GM19240 (cell line): ENCODE data around the gene CFB.
A peak's percentile ranks its signal among the peaks of the same experiment; 100 is the strongest.

ENCODE experiments used
- DNase-seq: peaks from one replicate; pipeline ENCODE4 v3.0.0; 2011; ENCODE audit warnings: low spot score; ENCODE audit not compliant: insufficient read length

The CFB gene

DNA sequence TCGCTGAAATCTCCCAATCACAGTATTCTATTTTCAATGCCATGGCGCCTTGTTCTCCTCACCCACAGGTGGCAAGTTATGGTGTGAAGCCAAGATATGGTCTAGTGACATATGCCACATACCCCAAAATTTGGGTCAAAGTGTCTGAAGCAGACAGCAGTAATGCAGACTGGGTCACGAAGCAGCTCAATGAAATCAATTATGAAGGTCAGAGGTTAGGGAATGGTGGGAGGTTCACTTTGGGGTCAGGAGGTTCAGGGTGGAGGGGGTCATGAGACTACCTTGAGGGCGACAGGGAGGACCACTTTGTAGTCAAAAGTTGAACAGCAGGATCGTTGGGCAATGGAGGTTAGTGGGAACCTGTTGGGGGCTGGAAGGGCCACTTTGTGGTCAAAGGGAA, 2.4 kb downstream of the CFB start:
- no peak for DNase-seq

DNA sequence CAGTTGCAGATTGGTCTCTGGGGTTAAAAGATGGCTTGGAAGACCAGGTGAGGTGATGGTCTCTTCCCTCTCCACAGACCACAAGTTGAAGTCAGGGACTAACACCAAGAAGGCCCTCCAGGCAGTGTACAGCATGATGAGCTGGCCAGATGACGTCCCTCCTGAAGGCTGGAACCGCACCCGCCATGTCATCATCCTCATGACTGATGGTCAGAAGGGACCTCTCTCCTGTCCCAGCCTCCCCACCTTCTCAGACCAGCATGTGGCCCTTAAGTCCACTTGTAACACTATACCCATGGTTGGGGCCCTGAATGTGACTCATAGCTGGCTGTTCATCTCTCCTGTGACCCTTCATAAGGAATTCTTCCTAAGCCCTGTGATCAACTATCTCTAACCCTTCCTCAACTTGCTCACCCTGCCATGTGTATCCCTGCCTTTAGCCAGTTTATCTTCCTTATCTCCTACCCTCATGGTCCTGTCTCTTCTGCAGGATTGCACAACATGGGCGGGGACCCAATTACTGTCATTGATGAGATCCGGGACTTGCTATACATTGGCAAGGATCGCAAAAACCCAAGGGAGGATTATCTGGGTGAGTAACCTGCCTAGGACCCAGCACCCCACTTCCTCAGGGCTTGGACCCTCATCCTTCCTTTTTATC, 3.0 kb downstream of the CFB start:
- DNase-seq = no peak

DNA sequence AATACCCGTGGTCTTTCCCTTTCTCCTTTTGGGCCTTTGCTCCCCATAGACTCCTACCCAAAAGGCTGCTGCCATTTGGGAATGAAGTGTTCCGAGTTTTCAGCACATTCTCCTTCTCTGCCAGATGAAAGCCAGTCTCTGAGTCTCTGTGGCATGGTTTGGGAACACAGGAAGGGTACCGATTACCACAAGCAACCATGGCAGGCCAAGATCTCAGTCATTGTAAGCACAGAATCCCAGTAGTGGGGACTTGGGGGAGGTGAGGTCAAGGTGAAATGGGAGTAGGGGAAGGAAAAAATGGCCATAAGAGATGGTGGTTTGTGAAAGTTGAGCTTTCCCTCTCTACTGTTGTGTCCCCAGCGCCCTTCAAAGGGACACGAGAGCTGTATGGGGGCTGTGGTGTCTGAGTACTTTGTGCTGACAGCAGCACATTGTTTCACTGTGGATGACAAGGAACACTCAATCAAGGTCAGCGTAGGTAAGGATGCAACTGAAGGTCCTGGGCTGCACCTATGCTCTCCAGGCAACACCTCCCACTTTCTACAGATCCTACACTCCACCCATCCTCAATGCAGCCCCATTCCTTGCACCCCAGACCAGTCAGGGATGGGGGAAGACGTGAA, 4.1 kb downstream of the CFB start:
- DNase-seq = no peak

DNA sequence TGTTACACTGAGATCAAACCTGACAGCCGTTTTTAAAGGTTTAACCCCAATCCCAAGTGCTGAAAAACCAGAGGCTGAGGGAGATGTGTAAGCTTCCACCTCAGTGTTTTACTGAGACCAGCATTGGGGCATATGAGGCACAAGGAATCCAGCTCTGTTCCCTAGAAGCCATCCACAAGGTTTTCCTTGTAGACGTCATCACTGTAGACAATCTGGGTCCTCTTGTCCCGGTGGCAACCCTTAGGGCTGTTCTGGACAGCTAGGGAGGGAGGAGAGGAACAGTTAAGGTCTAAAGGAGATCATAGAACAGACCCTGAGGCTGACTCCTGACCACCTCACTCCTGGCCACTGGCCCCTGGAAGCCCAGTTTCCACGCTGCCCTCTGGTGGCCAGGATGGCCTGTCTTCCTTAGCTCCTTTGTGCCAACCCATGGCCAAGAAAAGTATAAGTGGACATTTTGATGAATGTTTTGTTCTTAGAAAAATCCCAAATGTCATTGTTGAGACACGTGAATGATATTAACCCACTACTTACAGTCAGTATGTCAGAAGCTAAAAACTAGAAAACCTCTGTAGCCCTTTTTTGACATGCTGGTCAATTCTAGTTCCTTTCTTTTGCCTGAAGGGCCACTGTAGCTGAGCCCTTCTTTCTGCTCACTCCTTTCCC, 6.4 kb downstream of the CFB start:
- no peak for DNase-seq

DNA sequence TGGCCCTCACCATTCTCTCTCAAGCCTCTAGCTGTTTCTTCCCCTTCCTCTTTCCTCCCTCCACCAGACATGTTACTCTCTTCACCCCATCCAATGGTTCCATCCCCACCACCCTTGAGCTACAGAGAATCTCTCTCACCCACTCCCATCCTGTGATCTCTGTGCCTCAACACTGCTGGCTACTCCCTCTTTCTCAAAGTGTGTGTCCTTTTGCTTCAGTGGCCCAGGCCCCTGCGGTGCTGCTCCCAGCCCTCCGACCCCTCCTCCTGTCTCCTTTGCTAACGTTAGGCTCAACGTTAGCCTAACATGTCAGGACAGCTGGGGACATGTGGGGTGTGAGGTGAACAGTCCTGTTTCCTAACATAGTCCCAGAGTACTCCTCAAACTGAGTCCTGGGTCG, 7.0 kb downstream of the CFB start:
- no peak for DNase-seq

DNA sequence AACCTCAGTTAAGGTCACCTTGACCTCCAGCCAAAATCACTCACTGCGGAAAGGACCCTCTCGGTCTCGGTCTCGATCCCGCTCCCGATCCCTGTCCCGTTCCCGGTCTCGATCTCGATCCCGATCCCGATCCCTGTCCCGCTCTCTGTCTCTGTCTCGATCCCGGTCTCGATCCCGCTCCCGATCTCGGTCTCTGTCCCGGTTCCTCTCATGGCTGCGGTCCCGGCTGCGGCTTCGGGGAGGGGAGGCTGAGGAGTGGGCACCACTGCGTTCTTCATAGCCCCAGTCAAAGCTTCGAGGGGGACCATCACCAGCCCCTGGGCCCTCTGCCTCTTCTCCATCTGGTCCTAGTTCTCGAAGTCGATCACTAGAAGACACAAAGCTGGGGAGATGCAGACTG, 8.6 kb downstream of the CFB start:
- no peak for DNase-seq

DNA sequence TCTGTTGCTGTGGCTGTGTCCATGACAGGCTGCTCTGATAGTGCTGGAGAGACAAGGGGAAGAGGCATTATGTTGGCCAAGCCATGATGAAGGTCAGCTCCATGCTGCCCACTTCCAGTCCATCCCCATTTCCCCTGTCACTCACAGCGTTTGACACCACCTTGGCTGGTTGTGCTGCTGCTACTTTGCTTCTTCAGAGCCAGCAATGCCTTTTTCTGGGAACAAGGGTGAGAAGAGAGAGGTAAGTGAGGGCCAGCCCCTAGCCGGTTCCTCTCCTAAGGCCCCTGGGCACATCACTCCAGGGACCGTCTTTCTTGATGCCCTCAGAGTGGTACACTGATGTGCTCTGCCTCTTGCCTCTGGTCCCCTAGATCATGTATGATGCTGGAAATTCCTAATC, 10.9 kb downstream of the CFB start:
- DNase-seq = no peak

DNA sequence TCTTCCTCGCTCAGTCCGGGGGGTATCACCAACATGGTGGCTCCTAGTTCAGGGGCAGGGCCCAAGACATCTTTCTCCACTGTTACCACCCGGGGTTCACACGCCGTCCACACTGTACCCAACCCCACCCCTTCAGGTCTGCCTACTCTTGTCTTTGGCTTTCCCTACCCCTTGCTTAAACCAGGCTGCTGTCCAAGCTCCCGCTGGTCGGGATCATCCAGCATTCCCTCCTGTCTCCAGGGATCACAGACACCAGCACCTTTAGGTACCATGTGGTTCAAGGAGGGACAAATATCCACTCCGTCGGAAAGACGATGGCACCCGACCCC, 12.5 kb downstream of the CFB start:
- no peak for DNase-seq

DNA sequence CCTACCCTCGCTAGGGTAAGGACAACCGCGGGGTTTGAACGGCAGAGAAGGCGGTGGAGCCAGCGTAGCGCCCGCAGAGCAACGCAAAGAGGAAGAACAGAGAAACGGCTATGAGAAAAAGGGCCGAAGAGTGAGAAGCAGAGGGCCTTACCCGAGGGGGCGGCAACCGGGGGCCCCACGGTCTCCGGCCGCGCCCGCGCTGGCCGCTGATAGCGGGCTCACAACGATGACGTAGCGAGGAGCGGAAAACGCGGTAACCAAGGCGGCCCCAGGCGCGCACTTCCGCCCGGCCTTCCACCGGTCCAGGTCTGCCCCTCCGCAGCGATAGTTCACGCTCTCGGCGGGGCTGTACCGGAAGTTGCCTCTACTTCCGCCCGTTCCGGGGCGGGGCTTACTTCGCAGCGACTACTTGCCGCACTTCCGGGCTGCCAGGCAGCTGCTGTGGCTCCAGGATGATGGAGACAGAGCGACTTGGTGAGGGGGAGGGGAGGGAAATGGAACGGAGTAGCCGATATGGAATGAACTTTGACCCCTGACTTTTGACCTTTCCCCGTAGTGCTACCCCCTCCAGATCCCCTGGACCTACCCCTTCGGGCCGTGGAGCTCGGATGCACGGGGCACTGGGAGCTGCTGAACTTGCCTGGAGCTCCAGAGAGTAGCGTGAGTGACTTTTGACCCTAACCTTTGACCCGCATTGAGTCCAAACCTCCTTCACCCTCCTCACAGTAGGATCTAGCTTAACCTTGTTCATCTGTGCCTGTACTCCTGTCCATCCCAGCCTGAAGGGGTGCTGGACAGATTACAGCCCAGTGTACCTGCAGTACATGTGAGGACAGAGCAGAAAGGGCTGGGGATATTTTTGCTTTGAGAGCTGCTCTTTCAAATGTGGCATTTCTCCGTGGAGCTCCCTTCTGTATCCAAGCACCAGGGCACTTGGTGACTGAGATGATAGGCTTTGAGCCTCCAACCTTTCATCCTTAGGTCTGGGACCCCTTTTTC, 13.1 kb downstream of the CFB start, which contains the start of the genes NELFE and SKIC2:
TSS of gene NELFE (minus strand) at position 231 of the 999 bp plus-strand sequence. CDS start 525 bp downstream, outside the sequence.
TSS of gene SKIC2 (plus strand) at position 435 of the 999 bp plus-strand sequence. CDS start at position 453, 18 bp downstream.
- DNase-seq = peak; percentile 100

DNA sequence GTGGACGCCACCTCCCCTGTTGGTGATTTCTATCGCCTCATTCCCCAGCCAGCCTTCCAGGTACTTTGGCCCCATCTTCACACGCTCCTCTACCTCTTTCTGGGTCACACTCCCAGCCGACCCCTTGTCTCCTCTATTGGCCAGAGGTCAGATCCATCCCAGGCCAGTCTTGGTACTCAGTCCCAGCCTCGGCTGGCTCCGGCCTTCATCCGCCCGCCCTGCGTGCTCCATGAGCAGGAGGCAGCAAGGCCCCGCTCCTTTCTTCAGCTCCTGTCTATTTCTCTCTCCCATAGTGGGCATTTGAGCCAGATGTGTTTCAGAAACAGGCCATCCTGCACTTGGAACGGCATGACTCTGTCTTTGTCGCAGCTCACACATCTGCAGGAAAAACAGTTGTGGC, 15.7 kb downstream of the CFB start:
- no peak for DNase-seq

DNA sequence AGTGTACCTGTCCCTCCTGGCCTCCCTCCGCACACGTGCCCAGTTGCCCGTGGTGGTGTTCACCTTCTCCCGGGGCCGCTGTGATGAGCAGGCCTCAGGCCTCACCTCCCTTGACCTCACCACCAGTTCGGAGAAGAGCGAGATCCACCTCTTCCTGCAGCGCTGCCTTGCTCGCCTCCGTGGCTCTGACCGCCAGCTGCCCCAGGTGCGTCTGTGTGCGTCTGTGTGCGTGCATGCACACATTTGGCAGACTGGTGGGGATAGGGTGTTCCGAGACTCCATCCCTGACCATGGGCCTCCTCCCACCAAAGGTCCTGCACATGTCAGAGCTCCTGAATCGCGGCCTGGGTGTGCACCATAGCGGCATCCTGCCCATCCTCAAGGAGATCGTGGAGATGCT, 18.0 kb downstream of the CFB start:
- no peak for DNase-seq

DNA sequence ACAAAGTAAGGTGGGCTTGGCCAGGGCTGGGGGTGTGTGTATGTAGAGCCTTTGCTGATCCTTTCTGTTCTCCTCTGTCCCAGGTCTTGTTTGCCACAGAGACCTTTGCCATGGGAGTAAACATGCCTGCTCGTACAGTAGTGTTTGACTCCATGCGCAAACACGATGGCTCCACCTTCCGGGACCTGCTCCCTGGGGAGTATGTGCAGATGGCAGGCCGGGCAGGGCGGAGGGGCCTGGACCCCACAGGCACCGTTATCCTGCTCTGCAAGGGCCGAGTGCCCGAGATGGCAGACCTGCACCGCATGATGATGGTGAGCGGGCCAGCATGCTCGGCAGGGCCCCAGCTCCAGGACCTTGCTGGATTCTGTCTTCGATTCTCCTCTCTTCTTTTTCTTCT, 19.8 kb downstream of the CFB start:
- DNase-seq = no peak

DNA sequence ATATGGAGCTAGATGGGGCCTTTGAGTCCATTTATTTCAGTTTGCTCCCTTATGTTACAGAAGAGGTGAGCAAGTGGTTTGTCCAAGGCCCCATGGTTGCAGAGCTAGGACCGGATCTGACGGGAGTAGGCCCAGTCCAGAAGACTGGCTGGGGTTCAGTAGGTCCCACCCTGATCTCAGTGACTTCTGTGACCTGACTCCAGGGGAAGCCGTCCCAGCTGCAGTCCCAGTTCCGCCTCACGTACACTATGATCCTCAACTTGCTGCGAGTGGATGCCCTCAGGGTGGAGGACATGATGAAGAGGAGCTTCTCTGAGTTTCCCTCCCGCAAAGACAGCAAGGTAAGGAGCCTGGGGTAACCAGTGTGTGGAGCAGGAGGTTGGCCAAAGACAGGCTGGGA, 20.6 kb downstream of the CFB start:
- no peak for DNase-seq

DNA sequence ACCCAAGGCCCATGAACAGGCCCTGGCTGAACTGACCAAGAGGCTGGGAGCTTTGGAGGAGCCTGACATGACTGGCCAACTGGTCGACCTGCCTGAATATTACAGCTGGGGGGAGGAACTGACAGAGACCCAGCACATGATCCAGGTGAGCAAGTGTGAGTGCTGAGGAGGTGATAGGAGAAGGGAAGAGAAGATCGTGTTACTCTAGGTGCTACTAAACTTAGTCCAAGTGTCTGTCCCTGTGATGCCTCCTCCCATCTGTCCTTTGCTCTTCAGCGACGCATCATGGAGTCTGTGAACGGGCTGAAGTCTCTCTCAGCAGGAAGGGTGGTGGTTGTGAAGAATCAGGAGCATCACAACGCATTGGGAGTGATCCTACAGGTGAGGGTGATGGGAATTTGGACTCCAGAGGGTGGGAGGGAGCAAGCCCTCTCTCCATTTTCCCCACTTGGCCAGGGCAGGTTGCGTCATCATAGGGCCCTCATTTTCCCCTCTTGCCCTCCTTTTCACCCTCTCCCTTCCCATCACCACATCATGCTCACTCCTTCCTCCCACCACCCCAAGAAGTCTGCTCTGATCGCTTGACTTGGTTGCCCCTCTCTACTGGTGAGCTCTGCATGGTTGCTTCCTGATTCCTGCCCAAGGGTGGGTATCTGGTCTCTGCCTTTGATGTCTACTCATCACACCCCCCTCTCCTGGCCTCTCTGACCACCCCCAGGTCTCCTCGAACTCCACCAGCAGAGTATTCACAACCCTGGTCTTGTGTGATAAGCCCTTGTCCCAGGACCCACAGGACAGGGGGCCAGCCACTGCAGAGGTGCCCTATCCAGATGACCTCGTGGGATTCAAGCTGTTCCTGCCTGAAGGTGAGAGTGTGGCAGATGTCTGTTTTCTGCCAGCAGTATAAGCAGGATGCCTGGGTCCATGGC, 21.4 kb downstream of the CFB start:
- no peak for DNase-seq

DNA sequence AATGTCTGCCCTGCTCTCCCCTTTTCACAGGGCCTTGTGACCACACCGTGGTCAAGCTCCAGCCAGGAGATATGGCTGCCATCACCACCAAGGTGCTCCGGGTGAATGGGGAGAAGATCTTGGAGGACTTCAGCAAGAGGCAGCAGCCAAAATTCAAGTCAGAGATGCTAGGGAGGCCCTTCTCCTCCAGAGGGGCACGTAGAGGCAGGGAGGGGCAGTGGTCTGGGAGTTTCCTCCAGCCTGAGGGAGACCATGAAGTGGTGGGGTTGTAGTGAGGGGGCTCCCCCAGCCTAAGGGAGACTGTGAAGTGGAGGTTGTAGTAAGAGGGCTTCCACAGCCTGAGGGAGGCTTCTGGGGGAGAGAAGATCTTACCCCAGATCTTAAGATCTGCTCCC, 22.0 kb downstream of the CFB start:
- DNase-seq = no peak

DNA sequence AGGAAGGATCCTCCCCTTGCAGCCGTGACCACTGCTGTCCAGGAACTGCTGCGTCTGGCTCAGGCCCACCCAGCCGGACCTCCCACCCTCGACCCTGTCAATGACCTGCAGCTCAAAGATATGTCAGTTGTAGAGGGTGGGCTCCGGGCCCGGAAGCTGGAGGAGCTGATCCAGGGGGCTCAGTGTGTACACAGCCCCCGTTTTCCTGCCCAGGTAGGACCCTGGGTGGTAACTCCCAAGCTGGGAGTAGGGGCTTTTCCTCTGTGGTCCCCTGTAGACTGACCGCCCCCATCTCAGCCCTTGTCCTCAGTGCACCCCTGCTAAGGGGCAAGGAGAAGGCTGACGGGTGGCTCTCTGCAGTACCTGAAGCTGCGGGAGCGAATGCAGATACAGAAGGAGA, 22.4 kb downstream of the CFB start:
- DNase-seq = no peak

DNA sequence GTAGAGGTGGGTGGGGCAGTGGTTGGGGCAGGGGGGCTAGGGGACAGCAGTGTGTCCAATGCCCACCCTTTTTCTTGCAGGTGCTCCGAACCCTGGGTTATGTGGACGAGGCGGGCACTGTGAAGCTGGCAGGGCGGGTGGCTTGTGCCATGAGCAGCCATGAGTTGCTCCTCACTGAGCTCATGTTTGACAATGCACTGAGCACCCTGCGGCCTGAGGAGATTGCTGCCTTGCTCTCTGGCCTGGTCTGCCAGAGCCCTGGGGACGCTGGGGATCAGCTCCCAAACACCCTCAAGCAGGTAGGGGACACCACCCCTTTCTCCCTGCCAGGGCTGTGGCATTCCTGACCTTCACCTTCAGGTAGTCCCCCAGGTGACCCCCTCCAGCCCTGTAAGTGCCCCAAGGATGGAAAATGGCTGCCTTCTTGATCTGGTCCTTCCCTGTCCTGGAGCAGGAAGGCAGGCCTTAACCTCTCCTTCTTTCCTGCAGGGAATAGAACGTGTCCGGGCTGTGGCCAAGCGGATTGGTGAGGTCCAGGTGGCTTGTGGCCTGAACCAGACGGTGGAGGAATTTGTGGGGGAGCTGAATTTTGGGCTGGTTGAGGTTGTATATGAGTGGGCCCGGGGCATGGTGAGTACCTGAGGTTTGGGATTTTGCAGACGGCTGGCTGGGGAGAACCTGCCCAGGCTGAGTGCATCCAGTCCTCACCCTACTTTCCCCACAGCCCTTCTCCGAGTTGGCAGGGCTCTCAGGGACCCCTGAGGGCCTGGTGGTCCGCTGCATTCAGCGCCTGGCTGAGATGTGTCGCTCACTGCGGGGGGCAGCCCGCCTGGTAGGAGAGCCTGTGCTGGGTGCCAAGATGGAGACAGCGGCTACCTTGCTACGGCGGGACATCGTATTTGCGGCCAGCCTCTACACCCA, 23.2 kb downstream of the CFB start:
- no peak for DNase-seq

DNA sequence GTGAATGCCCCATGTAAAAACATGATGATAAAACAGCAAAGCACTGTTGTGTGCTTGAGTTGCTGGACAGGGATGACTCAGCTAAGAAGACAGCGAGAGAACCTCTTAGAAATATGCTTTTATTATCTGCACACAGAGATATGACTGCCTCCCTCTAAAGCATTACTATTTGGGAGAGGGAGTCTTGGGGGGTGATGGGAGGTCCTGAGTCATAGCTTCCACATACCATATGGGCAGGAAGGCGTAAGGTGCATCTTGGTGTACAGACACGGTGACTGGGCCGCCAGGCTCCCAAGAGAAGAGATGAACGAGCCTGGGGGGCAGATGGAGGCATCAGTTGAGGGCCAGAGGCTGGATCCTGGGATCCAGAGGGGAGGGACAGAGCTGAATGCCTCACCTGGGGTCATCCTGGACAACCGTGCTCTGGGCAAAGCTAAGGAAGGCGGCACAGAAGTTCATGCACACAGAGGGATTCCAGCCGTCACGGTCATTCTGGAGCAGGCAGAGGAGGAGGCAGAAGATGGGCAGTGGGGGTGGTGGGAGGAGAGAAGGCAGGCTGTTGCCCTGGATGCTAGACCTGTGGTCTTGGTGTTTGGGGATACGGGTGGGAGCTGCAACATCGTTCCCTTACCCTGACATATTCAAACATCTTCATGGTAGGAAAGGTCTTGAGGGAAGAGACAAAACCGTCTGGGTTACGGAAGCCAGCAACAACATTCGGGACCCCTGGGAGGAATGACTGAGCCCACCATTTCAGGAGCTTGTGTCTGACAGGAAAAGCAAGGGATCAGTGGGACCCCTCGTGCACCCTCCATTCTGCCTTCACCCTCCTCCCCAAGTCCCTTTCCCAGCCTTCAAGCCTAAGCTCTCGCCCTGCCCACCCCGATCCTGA, 24.1 kb downstream of the CFB start:
- DNase-seq = no peak
